MM.1S (cell line): ENCODE data around the gene NEUROG2.

ENCODE experiments used
- EZH2 ChIP-seq: fragments of 300-600 bp; sonication (generic); optimal IDR thresholded peaks from 2 replicates; pipeline ENCODE3; 2017; ENCODE audit warnings: low read depth, mild to moderate bottlenecking, antibody characterized with exemption, low read length, mixed read lengths
- EZH2phosphoT487 ChIP-seq: fragments of 300-600 bp; sonication (generic); IDR thresholded peaks from 2 replicates; pipeline ENCODE4 v1.6.1; 2018; ENCODE audit warnings: antibody characterized with exemption, low read length
- TF ChIP-seq, protein P1 (sequence below): fragments of 300-600 bp; sonication (generic); IDR thresholded peaks from 2 replicates; pipeline ENCODE4 v1.5.1; 2016; ENCODE audit warnings: antibody characterized with exemption, low read length, mixed read lengths

DNA sequence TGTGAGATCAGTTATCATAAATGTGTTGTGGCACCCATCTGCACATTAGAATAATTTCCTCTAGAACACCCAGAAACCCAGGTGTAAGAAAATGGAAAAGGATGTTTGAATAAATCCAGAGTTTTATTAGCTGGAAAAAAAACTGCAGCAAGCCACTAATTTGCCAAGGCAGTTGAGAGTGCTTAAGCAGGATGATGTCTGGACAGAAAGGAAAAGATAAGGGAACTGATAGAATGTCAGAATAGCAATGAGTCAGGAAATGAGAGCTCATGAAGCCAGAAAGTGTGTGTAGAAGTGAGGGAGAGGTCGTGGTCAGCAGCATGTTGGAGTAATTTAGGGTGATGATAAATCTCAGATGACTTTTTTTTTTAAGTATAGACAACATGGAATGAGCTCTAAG, 15.2 kb upstream of the NEUROG2 start:
- TF ChIP-seq, protein P1, sequence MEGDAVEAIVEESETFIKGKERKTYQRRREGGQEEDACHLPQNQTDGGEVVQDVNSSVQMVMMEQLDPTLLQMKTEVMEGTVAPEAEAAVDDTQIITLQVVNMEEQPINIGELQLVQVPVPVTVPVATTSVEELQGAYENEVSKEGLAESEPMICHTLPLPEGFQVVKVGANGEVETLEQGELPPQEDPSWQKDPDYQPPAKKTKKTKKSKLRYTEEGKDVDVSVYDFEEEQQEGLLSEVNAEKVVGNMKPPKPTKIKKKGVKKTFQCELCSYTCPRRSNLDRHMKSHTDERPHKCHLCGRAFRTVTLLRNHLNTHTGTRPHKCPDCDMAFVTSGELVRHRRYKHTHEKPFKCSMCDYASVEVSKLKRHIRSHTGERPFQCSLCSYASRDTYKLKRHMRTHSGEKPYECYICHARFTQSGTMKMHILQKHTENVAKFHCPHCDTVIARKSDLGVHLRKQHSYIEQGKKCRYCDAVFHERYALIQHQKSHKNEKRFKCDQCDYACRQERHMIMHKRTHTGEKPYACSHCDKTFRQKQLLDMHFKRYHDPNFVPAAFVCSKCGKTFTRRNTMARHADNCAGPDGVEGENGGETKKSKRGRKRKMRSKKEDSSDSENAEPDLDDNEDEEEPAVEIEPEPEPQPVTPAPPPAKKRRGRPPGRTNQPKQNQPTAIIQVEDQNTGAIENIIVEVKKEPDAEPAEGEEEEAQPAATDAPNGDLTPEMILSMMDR: no peak
- TF ChIP-seq EZH2: no peak
- no peak for TF ChIP-seq EZH2phosphoT487
